Measurements from ENCODE around the gene PLCH1.

DNA sequence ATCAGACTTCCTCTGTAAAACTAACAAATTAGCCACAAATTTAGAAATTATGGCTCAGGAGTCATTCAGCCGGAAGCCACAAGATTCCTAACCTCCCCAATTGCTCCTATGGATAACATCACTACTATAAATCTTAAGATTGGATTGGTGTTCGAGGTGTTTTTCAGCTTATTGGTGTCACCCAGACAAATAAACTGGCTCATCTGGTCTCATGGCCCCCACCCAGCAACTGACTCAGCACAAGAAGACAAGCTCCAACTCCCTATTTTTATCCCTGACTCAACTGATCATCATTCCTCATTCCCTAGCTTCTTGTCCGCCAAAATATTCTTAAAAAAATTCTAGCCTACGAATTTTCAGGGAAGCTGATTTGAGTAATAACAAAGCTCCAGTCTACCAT, 316.3 kb downstream of the PLCH1 start:
- TF ChIP-seq, protein P1, sequence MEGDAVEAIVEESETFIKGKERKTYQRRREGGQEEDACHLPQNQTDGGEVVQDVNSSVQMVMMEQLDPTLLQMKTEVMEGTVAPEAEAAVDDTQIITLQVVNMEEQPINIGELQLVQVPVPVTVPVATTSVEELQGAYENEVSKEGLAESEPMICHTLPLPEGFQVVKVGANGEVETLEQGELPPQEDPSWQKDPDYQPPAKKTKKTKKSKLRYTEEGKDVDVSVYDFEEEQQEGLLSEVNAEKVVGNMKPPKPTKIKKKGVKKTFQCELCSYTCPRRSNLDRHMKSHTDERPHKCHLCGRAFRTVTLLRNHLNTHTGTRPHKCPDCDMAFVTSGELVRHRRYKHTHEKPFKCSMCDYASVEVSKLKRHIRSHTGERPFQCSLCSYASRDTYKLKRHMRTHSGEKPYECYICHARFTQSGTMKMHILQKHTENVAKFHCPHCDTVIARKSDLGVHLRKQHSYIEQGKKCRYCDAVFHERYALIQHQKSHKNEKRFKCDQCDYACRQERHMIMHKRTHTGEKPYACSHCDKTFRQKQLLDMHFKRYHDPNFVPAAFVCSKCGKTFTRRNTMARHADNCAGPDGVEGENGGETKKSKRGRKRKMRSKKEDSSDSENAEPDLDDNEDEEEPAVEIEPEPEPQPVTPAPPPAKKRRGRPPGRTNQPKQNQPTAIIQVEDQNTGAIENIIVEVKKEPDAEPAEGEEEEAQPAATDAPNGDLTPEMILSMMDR (IDR thresholded peaks at IDR 0.05; ENCODE audit: borderline replicate concordance, extremely low read depth, low read length, poor library complexity, severe bottlenecking): no peak
- TF ChIP-seq EZH2 (IDR thresholded peaks at IDR 0.05; ENCODE audit: borderline replicate concordance, low read depth, low read length, severe bottlenecking): no peak

Measured in DND-41 (cell line).